Smooth muscle cell (in vitro differentiated cells): ENCODE measurements around the gene TBC1D22A. TPM values are rescaled to one million over a fixed set of nuclear protein-coding genes. Genes with fewer than 3 reads are reported as not detected.

Source experiments
- DNase-seq: peaks from one replicate; lab custom pipeline; 2025; ENCODE audit not compliant: unreplicated experiment; lab: John Stamatoyannopoulos, UW
- H2AFZ ChIP-seq: fragments of 200-600 bp; sonication (generic); 2 replicates; pipeline ENCODE4 v1.6.0; 2016; ENCODE audit warnings: antibody characterized with exemption, low read depth, mild to moderate bottlenecking
- H3F3A ChIP-seq: fragments of 200-600 bp; sonication (generic); 2 replicates; pipeline ENCODE4 v1.6.0; 2017; ENCODE audit warnings: antibody characterized with exemption, low read depth
- H3K27ac ChIP-seq: fragments of 200-600 bp; sonication (generic); 2 replicates; pipeline ENCODE4 v1.5.1; 2016; ENCODE audit warnings: low read depth, mild to moderate bottlenecking
- H3K27me3 ChIP-seq: fragments of 200-600 bp; sonication (generic); 2 replicates; pipeline ENCODE4 v1.6.1; 2016; ENCODE audit warnings: low read depth, mild to moderate bottlenecking
- H3K36me3 ChIP-seq: fragments of 200-600 bp; sonication (generic); 2 replicates; pipeline ENCODE4 v1.5.1; 2016; ENCODE audit warnings: low read depth
- H3K4me1 ChIP-seq: fragments of 200-600 bp; sonication (generic); 2 replicates; pipeline ENCODE4 v1.5.1; 2016; ENCODE audit warnings: low read depth
- H3K4me2 ChIP-seq: fragments of 200-600 bp; sonication (generic); 2 replicates; pipeline ENCODE4 v1.6.0; 2016; ENCODE audit warnings: mild to moderate bottlenecking
- H3K4me3 ChIP-seq: fragments of 200-600 bp; sonication (generic); 2 replicates; pipeline ENCODE4 v1.5.1; 2016; ENCODE audit warnings: mild to moderate bottlenecking
- H3K79me2 ChIP-seq: fragments of 200-600 bp; sonication (generic); 2 replicates; pipeline ENCODE4 v1.6.0; 2016; ENCODE audit warnings: low read depth, mild to moderate bottlenecking
- H3K9ac ChIP-seq: fragments of 200-600 bp; sonication (generic); 2 replicates; pipeline ENCODE4 v1.6.0; 2016; ENCODE audit warnings: low read depth
- H3K9me3 ChIP-seq: fragments of 200-600 bp; sonication (generic); replicated peaks from 2 replicates; pipeline ENCODE4 v1.5.1; 2016; ENCODE audit warnings: low read depth
- H4K20me1 ChIP-seq: fragments of 200-600 bp; sonication (generic); 2 replicates; pipeline ENCODE4 v1.6.0; 2016; ENCODE audit warnings: low read depth
- WGBS: methylation state at CpG from one replicate; pipeline ENCODE4 v1.1.7; 2016; ENCODE audit warnings: low lambda C conversion rate; 5-methylcytosine and 5-hydroxymethylcytosine counted together
- polyA plus RNA-seq: library from polyadenylated mRNA; unstranded; fragments of >200 nt; fragmentation: Nextera tagmentation; extraction: Ambion mirVana; gene quantifications from 2 replicates; pipeline ENCODE4 v1.2.1, GENCODE V29; 2016
- total RNA-seq: library from RNA; depleted of rRNA; stranded (reverse); fragments of >200 nt; gene quantifications from 2 replicates; pipeline ENCODE4 v1.2.3, GENCODE V29; 2014
- TF ChIP-seq, protein P1 (sequence below): fragments of 200-600 bp; sonication (generic); IDR thresholded peaks from 2 replicates; pipeline ENCODE4 v1.5.1; 2017; ENCODE audit warnings: borderline replicate concordance, mild to moderate bottlenecking, antibody characterized with exemption; ENCODE audit not compliant: insufficient read depth, poor library complexity, severe bottlenecking

Gene TBC1D22A
- total and polyA plus RNA-seq, 2 experiments from 2014 or later = 12.5 to 14.4 TPM

- H3K79me2 ChIP-seq = no peaks in the 10 kb centered on the region
- no peaks in the 10 kb centered on the region for H3K27me3 ChIP-seq
- H3F3A ChIP-seq = no peaks in the 10 kb centered on the region
- H3K36me3 ChIP-seq = no peaks in the 10 kb centered on the region
- 80% methylated on average over 13 of the region's 13 CpGs for WGBS
- H4K20me1 ChIP-seq = peaks cover 24% of the 10 kb centered on the region
- H3K27ac ChIP-seq = no peak overlapping the region
- no peaks in the 10 kb centered on the region for H3K9me3 ChIP-seq
- H3K4me1 ChIP-seq = no peaks in the 10 kb centered on the region
- no peak overlapping the region for H2AFZ ChIP-seq
- H3K4me2 ChIP-seq = no peak overlapping the region
- no peak overlapping the region for H3K4me3 ChIP-seq
- H3K9ac ChIP-seq = no peak overlapping the region
- TF ChIP-seq, protein P1, sequence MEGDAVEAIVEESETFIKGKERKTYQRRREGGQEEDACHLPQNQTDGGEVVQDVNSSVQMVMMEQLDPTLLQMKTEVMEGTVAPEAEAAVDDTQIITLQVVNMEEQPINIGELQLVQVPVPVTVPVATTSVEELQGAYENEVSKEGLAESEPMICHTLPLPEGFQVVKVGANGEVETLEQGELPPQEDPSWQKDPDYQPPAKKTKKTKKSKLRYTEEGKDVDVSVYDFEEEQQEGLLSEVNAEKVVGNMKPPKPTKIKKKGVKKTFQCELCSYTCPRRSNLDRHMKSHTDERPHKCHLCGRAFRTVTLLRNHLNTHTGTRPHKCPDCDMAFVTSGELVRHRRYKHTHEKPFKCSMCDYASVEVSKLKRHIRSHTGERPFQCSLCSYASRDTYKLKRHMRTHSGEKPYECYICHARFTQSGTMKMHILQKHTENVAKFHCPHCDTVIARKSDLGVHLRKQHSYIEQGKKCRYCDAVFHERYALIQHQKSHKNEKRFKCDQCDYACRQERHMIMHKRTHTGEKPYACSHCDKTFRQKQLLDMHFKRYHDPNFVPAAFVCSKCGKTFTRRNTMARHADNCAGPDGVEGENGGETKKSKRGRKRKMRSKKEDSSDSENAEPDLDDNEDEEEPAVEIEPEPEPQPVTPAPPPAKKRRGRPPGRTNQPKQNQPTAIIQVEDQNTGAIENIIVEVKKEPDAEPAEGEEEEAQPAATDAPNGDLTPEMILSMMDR = no peak
- DNase-seq = no peak
Measured at GRCh38 chr22:46959369-46959768, 196.9 kb downstream of the TBC1D22A start.

- TF ChIP-seq, protein P1 = no peak
- no peaks in the 10 kb centered on the region for H3F3A ChIP-seq
- peaks cover 38% of the 10 kb centered on the region for H4K20me1 ChIP-seq
- no peaks in the 10 kb centered on the region for H3K27me3 ChIP-seq
- H3K9ac ChIP-seq = no peak overlapping the region
- H3K9me3 ChIP-seq = no peaks in the 10 kb centered on the region
- no peak for DNase-seq
- H3K36me3 ChIP-seq = no peaks in the 10 kb centered on the region
- no peak overlapping the region for H3K27ac ChIP-seq
- H3K4me2 ChIP-seq = no peak overlapping the region
- no peaks in the 10 kb centered on the region for H3K4me1 ChIP-seq
- H3K79me2 ChIP-seq = no peaks in the 10 kb centered on the region
- WGBS = 94% methylated on average over 17 of the region's 17 CpGs
- H3K4me3 ChIP-seq = no peak overlapping the region
- no peak overlapping the region for H2AFZ ChIP-seq
Measured at GRCh38 chr22:46961591-46962295, 199.3 kb downstream of the TBC1D22A start.

- no peak overlapping the region for H2AFZ ChIP-seq
- no peak overlapping the region for H3K9ac ChIP-seq
- no peaks in the 10 kb centered on the region for H3K4me1 ChIP-seq
- no peaks in the 10 kb centered on the region for H3F3A ChIP-seq
- no peak overlapping the region for H3K27ac ChIP-seq
- no peaks in the 10 kb centered on the region for H3K36me3 ChIP-seq
- no peaks in the 10 kb centered on the region for H3K79me2 ChIP-seq
- no peaks in the 10 kb centered on the region for H3K27me3 ChIP-seq
- TF ChIP-seq, protein P1 = no peak
- no peaks in the 10 kb centered on the region for H3K9me3 ChIP-seq
- 93% methylated on average over 5 of the region's 5 CpGs for WGBS
- no peak for DNase-seq
- peaks cover 42% of the 10 kb centered on the region for H4K20me1 ChIP-seq
- H3K4me3 ChIP-seq = no peak overlapping the region
- no peak overlapping the region for H3K4me2 ChIP-seq
Measured at GRCh38 chr22:46962406-46962805, 200.0 kb downstream of the TBC1D22A start.
